NCI-H1436 treated with DMSO at 0.1 percent for 48 hours (cell line): ENCODE data around the gene UBE2O.

Experiments
- DNase-seq: peaks from one replicate; lab custom pipeline; 2025; lab: John Stamatoyannopoulos, UW

Gene UBE2O

GRCh38 chr17:76345377-76345974, 107.5 kb downstream of the UBE2O start:
- no peak for DNase-seq

- no peak for DNase-seq
These were observed 109.8 kb downstream of the UBE2O start for GRCh38 chr17:76343106-76343505.

GRCh38 chr17:76341301-76341700, 111.7 kb downstream of the UBE2O start:
- no peak for DNase-seq
